PC-3 (cell line): Measurements from ENCODE around the gene LRRC75A. TPM values are rescaled to one million over a fixed set of nuclear protein-coding genes. Genes with fewer than 3 reads are reported as not detected.

Source experiments
- ATAC-seq: fragments of 200-7000 bp; cut with Tn5 transposase; 2 replicates; pipeline ENCODE4 v1.9.1; 2020; ENCODE audit warnings: mild to moderate bottlenecking, moderate library complexity
- BruUV-seq: library from RNA; stranded (reverse); fragments of 400-500 nt; replicated peaks from 2 replicates; lab custom pipeline; 2021; lab: Mats Ljungman, UMichigan
- CTCF ChIA-PET: fragments of 300-600 bp; sonication (Branson Sonifier 250); formaldehyde crosslinking; loops from one replicate; lab custom pipeline; 2022; ENCODE audit warnings: antibody characterized with exemption; lab: Charles Lee
- POLR2A ChIA-PET: fragments of 300-600 bp; sonication (Branson Sonifier 250); formaldehyde crosslinking; loops from one replicate; lab custom pipeline; 2022; ENCODE audit warnings: antibody characterized with exemption; ENCODE audit not compliant: unreplicated experiment; lab: Charles Lee
- DNase-seq: peaks from one replicate; pipeline ENCODE4 v3.0.0-alpha.2; 2015
- H2AFZ ChIP-seq: fragments of 300-600 bp; sonication (generic); 2 replicates; pipeline ENCODE4 v1.6.0; 2016; ENCODE audit warnings: antibody characterized with exemption, low read length
- H3F3A ChIP-seq: fragments of 300-600 bp; sonication (generic); one replicate; pipeline ENCODE4 v1.6.0; 2017; ENCODE audit warnings: antibody characterized with exemption, low read length, control low read depth, mild to moderate bottlenecking; ENCODE audit not compliant: unreplicated experiment
- H3K27ac ChIP-seq: fragments of 300-600 bp; sonication (generic); 2 replicates; pipeline ENCODE4 v1.5.1; 2016; ENCODE audit warnings: mild to moderate bottlenecking, low read length
- H3K27me3 ChIP-seq: fragments of 300-600 bp; sonication (generic); 2 replicates; pipeline ENCODE4 v1.6.1; 2016; ENCODE audit warnings: low read length, mixed read lengths
- H3K36me3 ChIP-seq: fragments of 300-600 bp; sonication (generic); 2 replicates; pipeline ENCODE4 v1.6.1; 2016; ENCODE audit warnings: low read depth, mixed run types, low read length, mixed read lengths
- H3K4me1 ChIP-seq: fragments of 300-600 bp; sonication (generic); 2 replicates; pipeline ENCODE4 v1.5.1; 2016; ENCODE audit warnings: low read length; ENCODE audit not compliant: insufficient read depth
- H3K4me2 ChIP-seq: fragments of 300-600 bp; sonication (generic); 2 replicates; pipeline ENCODE4 v1.6.0; 2016; ENCODE audit warnings: low read length
- H3K4me3 ChIP-seq: fragments of 300-600 bp; sonication (generic); 2 replicates; pipeline ENCODE4 v1.5.1; 2016; ENCODE audit warnings: mild to moderate bottlenecking, low read length, mixed read lengths
- H3K79me2 ChIP-seq: fragments of 300-600 bp; sonication (generic); 2 replicates; pipeline ENCODE4 v1.6.1; 2017; ENCODE audit warnings: low read length, mixed read lengths
- H3K9ac ChIP-seq: fragments of 300-600 bp; sonication (generic); 2 replicates; pipeline ENCODE4 v1.6.0; 2016; ENCODE audit warnings: mild to moderate bottlenecking, low read length
- H3K9me2 ChIP-seq: fragments of 300-600 bp; sonication (generic); replicated peaks from 2 replicates; pipeline ENCODE4 v1.6.1; 2016; ENCODE audit warnings: mixed run types, low read length, mixed read lengths
- H3K9me3 ChIP-seq: fragments of 300-600 bp; sonication (generic); 2 replicates; pipeline ENCODE4 v1.6.1; 2016; ENCODE audit warnings: low read length, mixed read lengths
- H4K20me1 ChIP-seq: fragments of 300-600 bp; sonication (generic); 2 replicates; pipeline ENCODE4 v1.6.1; 2016; ENCODE audit warnings: low read length, mixed read lengths
- EZH2 ChIP-seq: fragments of 300-600 bp; sonication (generic); IDR thresholded peaks from one replicate; pipeline ENCODE4 v1.6.1; 2017; ENCODE audit warnings: antibody characterized with exemption, mild to moderate bottlenecking, low read length; ENCODE audit not compliant: unreplicated experiment
- EZH2phosphoT487 ChIP-seq: fragments of 300-600 bp; sonication (generic); IDR thresholded peaks from 2 replicates; pipeline ENCODE4 v1.6.1; 2018; ENCODE audit warnings: mild to moderate bottlenecking, antibody characterized with exemption, low read length, borderline replicate concordance
- intact Hi-C: fragments of 100-400 bp; cut with micrococcal nuclease; formaldehyde crosslinking; loops from 2 replicates; pipeline ENCODE4 v1.9.0; 2023
- total RNA-seq: library from RNA; depleted of rRNA; stranded (reverse); fragments of >200 nt; gene quantifications from 2 replicates; pipeline ENCODE4 v1.2.3, GENCODE V29; 2014
- TF ChIP-seq, protein P1 (sequence below): fragments of 300-600 bp; sonication (generic); conservative IDR thresholded peaks from 2 replicates; pipeline ENCODE4 v1.5.1; 2017; ENCODE audit warnings: antibody characterized with exemption, low read depth, mild to moderate bottlenecking, low read length

LRRC75A gene
- total RNA-seq, 1 experiment from 2014 or later, result 15.8 TPM

DNA sequence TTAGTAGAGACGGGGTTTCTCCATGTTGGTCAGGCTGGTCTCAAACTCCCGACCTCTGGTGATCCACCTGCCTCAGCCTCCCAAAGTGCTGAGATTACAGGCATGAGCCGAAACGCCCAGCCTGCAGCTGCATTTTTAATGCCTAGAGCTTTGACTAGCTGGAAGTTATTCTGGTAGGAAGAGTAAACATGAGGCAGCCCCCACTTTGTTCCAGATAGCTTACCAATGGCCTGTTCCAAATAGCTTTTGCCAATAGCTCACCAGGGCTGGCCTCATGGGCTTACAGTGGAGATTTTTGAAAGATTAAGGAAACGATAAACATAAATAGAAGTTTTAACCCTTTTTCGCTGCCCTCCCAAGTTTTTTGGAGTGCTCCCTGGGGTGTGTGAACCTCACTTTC lies 66.8 kb downstream of the LRRC75A start:
- POLR2A ChIA-PET, result interaction anchor here (0.5 kb wide), 1 partner anchor 44 kb away, joined by 3 read pairs; the partner anchor contains the start of gene UBB
- CTCF ChIA-PET, result no interaction called here
- no peak overlapping the region for H3K27ac ChIP-seq
- no peaks in the 10 kb centered on the region for H4K20me1 ChIP-seq
- H3K4me2 ChIP-seq, result no peak overlapping the region
- no peaks in the 10 kb centered on the region for H3K36me3 ChIP-seq
- no peaks in the 10 kb centered on the region for H3K9me2 ChIP-seq
- H3K4me3 ChIP-seq, result no peak overlapping the region
- no peaks in the 10 kb centered on the region for H3K9me3 ChIP-seq
- peaks cover 8% of the 10 kb centered on the region for H3K4me1 ChIP-seq
- ATAC-seq (no peak), DNase-seq (no peak)
- no peak overlapping the region for H3K9ac ChIP-seq
- no peaks in the 10 kb centered on the region for H3K27me3 ChIP-seq
- no peaks in the 10 kb centered on the region for H3K79me2 ChIP-seq
- H3F3A ChIP-seq, result no peaks in the 10 kb centered on the region
- TF ChIP-seq, protein P1, sequence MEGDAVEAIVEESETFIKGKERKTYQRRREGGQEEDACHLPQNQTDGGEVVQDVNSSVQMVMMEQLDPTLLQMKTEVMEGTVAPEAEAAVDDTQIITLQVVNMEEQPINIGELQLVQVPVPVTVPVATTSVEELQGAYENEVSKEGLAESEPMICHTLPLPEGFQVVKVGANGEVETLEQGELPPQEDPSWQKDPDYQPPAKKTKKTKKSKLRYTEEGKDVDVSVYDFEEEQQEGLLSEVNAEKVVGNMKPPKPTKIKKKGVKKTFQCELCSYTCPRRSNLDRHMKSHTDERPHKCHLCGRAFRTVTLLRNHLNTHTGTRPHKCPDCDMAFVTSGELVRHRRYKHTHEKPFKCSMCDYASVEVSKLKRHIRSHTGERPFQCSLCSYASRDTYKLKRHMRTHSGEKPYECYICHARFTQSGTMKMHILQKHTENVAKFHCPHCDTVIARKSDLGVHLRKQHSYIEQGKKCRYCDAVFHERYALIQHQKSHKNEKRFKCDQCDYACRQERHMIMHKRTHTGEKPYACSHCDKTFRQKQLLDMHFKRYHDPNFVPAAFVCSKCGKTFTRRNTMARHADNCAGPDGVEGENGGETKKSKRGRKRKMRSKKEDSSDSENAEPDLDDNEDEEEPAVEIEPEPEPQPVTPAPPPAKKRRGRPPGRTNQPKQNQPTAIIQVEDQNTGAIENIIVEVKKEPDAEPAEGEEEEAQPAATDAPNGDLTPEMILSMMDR, result no peak
- TF ChIP-seq EZH2, result no peak
- TF ChIP-seq EZH2phosphoT487, result no peak
- H2AFZ ChIP-seq, result no peak overlapping the region
- BruUV-seq, result no TSS peak
- intact Hi-C loops, result no loop called here

DNA sequence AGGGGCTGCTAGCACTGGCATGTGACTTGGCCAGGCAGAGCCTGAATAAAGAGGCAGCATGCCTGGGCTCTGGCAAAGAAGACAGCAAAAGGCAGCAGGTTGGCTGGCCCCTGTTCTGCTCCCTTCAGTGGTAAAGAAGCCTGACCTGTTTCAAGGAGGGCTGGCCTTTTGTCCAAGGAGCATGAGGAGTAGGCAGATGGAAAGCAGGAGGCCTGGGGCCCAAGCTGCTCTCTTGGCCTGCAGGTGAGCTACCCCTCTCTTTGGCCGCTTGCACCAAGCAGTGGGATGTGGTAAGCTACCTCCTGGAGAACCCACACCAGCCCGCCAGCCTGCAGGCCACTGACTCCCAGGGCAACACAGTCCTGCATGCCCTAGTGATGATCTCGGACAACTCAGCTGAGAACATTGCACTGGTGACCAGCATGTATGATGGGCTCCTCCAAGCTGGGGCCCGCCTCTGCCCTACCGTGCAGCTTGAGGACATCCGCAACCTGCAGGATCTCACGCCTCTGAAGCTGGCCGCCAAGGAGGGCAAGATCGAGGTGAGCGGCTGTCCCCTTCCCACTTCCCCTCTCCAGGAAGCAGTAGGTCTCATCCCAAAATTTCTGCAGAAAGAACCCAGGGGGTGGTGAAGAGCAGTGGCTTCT lies 68.6 kb downstream of the LRRC75A start:
- H3K9ac ChIP-seq, result no peak overlapping the region
- no peaks in the 10 kb centered on the region for H3K27me3 ChIP-seq
- H3K79me2 ChIP-seq, result no peaks in the 10 kb centered on the region
- BruUV-seq, result no TSS peak
- H4K20me1 ChIP-seq, result no peaks in the 10 kb centered on the region
- peaks cover 7% of the 10 kb centered on the region for H3F3A ChIP-seq
- H3K36me3 ChIP-seq, result no peaks in the 10 kb centered on the region
- no peak overlapping the region for H3K4me3 ChIP-seq
- no peaks in the 10 kb centered on the region for H3K9me3 ChIP-seq
- H3K9me2 ChIP-seq, result no peaks in the 10 kb centered on the region
- peaks cover 26% of the 10 kb centered on the region for H3K4me1 ChIP-seq
- TF ChIP-seq EZH2phosphoT487 (no peak), EZH2 (no peak)
- TF ChIP-seq, protein P1, result no peak
- ChIA-PET CTCF (no interaction called here), POLR2A (no interaction called here)
- H3K4me2 ChIP-seq, result no peak overlapping the region
- intact Hi-C loops, result no loop called here
- ATAC-seq, result no peak
- no peak overlapping the region for H3K27ac ChIP-seq
- DNase-seq, result no peak
- no peak overlapping the region for H2AFZ ChIP-seq

DNA sequence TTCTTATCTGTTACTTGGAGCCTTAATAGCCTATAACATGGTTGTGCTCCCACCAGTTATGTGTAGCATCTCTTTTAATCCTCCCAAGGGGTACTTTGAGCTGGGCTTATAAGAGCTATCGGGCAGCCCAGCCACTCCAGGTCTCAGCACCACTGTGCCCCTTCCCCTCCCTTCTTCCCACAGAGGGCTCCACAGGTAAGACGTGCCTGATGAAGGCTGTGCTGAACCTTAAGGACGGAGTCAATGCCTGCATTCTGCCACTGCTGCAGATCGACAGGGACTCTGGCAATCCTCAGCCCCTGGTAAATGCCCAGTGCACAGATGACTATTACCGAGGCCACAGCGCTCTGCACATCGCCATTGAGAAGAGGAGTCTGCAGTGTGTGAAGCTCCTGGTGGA lies 69.6 kb downstream of the LRRC75A start:
- CTCF ChIA-PET, result no interaction called here
- BruUV-seq, result no TSS peak
- ATAC-seq (no peak), DNase-seq (no peak)
- H4K20me1 ChIP-seq, result no peaks in the 10 kb centered on the region
- H3K4me2 ChIP-seq, result no peak overlapping the region
- no peak for TF ChIP-seq EZH2
- TF ChIP-seq, protein P1, result no peak
- no peak for TF ChIP-seq EZH2phosphoT487
- no peak overlapping the region for H3K4me3 ChIP-seq
- H3K9me3 ChIP-seq, result no peaks in the 10 kb centered on the region
- peaks cover 7% of the 10 kb centered on the region for H3F3A ChIP-seq
- no peaks in the 10 kb centered on the region for H3K36me3 ChIP-seq
- no peak overlapping the region for H2AFZ ChIP-seq
- H3K79me2 ChIP-seq, result no peaks in the 10 kb centered on the region
- H3K27me3 ChIP-seq, result no peaks in the 10 kb centered on the region
- peaks cover 31% of the 10 kb centered on the region for H3K4me1 ChIP-seq
- H3K9me2 ChIP-seq, result no peaks in the 10 kb centered on the region
- POLR2A ChIA-PET, result no interaction called here
- no peak overlapping the region for H3K27ac ChIP-seq
- no peak overlapping the region for H3K9ac ChIP-seq
- intact Hi-C loops, result no loop called here
